ENCODE data around the gene OXCT1.

GRCh38 chr5:41834506-41834905, 35.7 kb downstream of the OXCT1 start:
- TF ChIP-seq CTCF (IDR thresholded peaks at IDR 0.05; ENCODE audit: extremely low read depth in 1 of 2, insufficient read depth in 1 of 2, low read depth in 1 of 2, low read length in 2 of 2), result no peak
- no peak for TF ChIP-seq POLR2A (IDR thresholded peaks at IDR 0.05; ENCODE audit: low read depth, low read length)
